Measurements from ENCODE around the gene LRRK1. TPM values are rescaled to one million over a fixed set of nuclear protein-coding genes. Genes with fewer than 3 reads are reported as not detected.

Gene LRRK1
- total RNA-seq, 1 experiment from 2014 or later, result 7.6 TPM

DNA sequence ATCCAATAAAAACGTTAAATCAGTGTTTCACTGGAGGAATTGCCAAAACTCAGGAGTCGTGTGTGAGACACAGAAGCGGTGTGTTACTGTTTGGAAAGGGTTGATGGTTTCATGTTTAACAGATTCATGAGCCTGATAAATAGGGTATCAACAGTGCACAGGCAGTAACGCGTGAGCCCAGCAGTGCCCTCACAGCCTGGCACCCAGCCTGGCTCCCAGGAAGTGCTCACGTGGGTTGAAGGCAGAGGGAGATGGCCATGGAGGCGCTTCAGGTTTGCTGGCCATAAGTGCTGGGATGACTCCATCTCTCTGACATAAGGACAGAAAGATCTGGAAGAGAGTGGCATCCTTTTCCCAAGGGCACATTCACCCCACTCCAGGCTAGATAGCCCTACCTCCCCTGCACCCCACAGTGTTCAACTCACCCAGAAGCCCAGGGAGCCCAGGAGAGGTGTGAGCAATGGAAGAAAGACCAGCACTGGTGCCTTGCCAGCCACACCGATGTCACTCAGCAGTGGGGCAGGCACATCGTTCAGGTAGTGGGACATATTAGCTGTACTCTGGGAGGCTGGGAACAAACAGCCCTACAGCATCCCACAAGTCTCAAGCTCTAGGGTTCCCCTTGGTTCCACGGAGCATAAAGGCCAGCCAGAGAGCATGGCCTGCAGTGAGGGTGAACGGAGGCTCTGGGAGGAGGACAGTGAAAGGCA, 164.3 kb downstream of the LRRK1 start (continued):
- TF ChIP-seq, protein P1, sequence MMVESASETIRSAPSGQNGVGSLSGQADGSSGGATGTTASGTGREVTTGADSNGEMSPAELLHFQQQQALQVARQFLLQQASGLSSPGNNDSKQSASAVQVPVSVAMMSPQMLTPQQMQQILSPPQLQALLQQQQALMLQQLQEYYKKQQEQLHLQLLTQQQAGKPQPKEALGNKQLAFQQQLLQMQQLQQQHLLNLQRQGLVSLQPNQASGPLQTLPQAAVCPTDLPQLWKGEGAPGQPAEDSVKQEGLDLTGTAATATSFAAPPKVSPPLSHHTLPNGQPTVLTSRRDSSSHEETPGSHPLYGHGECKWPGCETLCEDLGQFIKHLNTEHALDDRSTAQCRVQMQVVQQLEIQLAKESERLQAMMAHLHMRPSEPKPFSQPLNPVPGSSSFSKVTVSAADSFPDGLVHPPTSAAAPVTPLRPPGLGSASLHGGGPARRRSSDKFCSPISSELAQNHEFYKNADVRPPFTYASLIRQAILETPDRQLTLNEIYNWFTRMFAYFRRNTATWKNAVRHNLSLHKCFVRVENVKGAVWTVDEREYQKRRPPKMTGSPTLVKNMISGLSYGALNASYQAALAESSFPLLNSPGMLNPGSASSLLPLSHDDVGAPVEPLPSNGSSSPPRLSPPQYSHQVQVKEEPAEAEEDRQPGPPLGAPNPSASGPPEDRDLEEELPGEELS (CRISPR knock-in tag; IDR thresholded peaks at IDR 0.05), result no peak
- TF ChIP-seq CREB1 (CRISPR knock-in tag; IDR thresholded peaks at IDR 0.05) (no peak), NR1H2 (CRISPR knock-in tag; IDR thresholded peaks at IDR 0.05) (no peak)

DNA sequence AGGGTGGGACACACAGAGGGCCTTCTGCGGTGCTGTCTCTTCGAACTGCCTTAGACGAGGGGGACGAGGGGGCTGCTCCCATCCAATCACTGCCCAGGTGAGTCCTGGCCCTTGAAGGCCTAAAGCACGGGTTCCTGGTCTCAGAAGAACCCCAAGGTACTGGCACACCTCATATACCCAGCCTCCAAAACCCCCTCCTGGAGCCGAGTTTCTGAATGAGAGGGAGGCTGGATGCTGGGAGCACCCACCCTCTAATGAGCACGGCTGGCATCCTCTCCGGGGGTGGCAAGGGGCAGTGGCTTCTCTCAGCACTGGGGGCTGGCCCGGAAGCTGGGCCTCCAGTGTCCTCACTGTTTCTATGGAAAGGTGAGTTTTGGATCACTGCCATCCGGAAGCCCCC, 165.6 kb downstream of the LRRK1 start:
- CTCF ChIA-PET, result interaction anchor here (0.6 to 4.5 kb wide), 4 partner anchors 16 to 173 kb away, joined by 3 to 20 read pairs (median 3); no protein-coding TSS in a partner anchor
- Mint-ChIP-seq H3K36me3 (no peaks in the 10 kb centered on the region), H3K4me3 (no peak overlapping the region), H3K9me3 (no peaks in the 10 kb centered on the region), H3K27me3 (ENCODE audit: low read depth) (peaks cover 3% of the 10 kb centered on the region; the same call in 1 of the 2 replicates), H3K27ac (no peak overlapping the region), H3K4me1 (peaks cover 31% of the 10 kb centered on the region; the same call in 1 of the 2 replicates)
- POLR2A ChIA-PET, result no interaction called here
- TF ChIP-seq, protein P2, sequence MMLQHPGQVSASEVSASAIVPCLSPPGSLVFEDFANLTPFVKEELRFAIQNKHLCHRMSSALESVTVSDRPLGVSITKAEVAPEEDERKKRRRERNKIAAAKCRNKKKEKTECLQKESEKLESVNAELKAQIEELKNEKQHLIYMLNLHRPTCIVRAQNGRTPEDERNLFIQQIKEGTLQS (CRISPR knock-in tag; conservative IDR thresholded peaks at IDR 0.05), result no peak
- TF ChIP-seq, protein P3, sequence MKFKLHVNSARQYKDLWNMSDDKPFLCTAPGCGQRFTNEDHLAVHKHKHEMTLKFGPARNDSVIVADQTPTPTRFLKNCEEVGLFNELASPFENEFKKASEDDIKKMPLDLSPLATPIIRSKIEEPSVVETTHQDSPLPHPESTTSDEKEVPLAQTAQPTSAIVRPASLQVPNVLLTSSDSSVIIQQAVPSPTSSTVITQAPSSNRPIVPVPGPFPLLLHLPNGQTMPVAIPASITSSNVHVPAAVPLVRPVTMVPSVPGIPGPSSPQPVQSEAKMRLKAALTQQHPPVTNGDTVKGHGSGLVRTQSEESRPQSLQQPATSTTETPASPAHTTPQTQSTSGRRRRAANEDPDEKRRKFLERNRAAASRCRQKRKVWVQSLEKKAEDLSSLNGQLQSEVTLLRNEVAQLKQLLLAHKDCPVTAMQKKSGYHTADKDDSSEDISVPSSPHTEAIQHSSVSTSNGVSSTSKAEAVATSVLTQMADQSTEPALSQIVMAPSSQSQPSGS (CRISPR knock-in tag; IDR thresholded peaks at IDR 0.05; ENCODE audit: borderline replicate concordance, low read depth), result no peak
- TF ChIP-seq HMGA2 (CRISPR knock-in tag; IDR thresholded peaks at IDR 0.05), result no peak
- no peak for TF ChIP-seq TCF7 (CRISPR knock-in tag; IDR thresholded peaks at IDR 0.05; ENCODE audit: low read depth)
- TF ChIP-seq ZNF396 (CRISPR knock-in tag; IDR thresholded peaks at IDR 0.05; ENCODE audit: borderline replicate concordance), result no peak
- no peak for TF ChIP-seq SOX15 (CRISPR knock-in tag; IDR thresholded peaks at IDR 0.05)
- no peak for TF ChIP-seq GRHL2 (CRISPR knock-in tag; IDR thresholded peaks at IDR 0.05; ENCODE audit: insufficient replicate concordance, severe bottlenecking)
- DNase-seq (ENCODE audit: low spot score) (no peak), ATAC-seq (no peak)

DNA sequence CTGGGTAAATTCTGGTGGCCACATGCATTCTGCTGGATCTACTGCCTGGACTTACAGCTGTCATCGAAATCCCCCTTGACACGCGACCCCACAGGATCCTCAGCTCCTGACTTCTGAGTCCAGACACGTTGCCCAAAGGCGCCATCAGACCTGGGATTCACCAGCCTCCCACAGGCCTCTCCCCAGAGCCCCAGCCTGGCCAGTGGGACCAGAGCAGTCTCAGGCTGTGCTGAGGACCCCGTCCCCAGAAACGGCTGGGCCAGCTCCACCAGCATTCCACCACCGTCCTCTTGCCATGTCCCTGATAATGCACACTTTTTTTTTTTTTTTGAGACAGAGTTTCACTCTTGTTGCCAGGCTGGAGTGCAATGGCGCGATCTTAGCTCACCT, 166.1 kb downstream of the LRRK1 start:
- Mint-ChIP-seq H3K4me3 (no peak overlapping the region), H3K27me3 (ENCODE audit: low read depth) (peaks cover 3% of the 10 kb centered on the region; the same call in 1 of the 2 replicates), H3K27ac (no peak overlapping the region; the same call in 1 of the 2 replicates), H3K36me3 (no peaks in the 10 kb centered on the region), H3K9me3 (no peaks in the 10 kb centered on the region), H3K4me1 (peaks cover 27% of the 10 kb centered on the region; the same call in 1 of the 2 replicates)
- POLR2A ChIA-PET, result no interaction called here
- no peak for ATAC-seq
- no peak for TF ChIP-seq NR2C2 (CRISPR knock-in tag; IDR thresholded peaks at IDR 0.05)
- TF ChIP-seq, protein P4, sequence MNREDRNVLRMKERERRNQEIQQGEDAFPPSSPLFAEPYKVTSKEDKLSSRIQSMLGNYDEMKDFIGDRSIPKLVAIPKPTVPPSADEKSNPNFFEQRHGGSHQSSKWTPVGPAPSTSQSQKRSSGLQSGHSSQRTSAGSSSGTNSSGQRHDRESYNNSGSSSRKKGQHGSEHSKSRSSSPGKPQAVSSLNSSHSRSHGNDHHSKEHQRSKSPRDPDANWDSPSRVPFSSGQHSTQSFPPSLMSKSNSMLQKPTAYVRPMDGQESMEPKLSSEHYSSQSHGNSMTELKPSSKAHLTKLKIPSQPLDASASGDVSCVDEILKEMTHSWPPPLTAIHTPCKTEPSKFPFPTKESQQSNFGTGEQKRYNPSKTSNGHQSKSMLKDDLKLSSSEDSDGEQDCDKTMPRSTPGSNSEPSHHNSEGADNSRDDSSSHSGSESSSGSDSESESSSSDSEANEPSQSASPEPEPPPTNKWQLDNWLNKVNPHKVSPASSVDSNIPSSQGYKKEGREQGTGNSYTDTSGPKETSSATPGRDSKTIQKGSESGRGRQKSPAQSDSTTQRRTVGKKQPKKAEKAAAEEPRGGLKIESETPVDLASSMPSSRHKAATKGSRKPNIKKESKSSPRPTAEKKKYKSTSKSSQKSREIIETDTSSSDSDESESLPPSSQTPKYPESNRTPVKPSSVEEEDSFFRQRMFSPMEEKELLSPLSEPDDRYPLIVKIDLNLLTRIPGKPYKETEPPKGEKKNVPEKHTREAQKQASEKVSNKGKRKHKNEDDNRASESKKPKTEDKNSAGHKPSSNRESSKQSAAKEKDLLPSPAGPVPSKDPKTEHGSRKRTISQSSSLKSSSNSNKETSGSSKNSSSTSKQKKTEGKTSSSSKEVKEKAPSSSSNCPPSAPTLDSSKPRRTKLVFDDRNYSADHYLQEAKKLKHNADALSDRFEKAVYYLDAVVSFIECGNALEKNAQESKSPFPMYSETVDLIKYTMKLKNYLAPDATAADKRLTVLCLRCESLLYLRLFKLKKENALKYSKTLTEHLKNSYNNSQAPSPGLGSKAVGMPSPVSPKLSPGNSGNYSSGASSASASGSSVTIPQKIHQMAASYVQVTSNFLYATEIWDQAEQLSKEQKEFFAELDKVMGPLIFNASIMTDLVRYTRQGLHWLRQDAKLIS (CRISPR knock-in tag; IDR thresholded peaks at IDR 0.05; ENCODE audit: borderline replicate concordance), result no peak
- DNase-seq (ENCODE audit: low spot score), result no peak
- CTCF ChIA-PET, result interaction anchor here (0.8 to 4.5 kb wide), 4 partner anchors 15 to 172 kb away, joined by 3 to 20 read pairs (median 4); no protein-coding TSS in a partner anchor

All from WTC11 (cell line).